ENCODE measurements around the gene TFAM.

GRCh38 chr10:58362027-58362789 lies 23.0 kb upstream of the TFAM start:
- TF ChIP-seq CTCF (IDR thresholded peaks at IDR 0.05) (no peak), POLR2A (IDR thresholded peaks at IDR 0.05) (no peak)
